ENCODE measurements around the gene TICRR. TPM values are rescaled to one million over a fixed set of nuclear protein-coding genes. Genes with fewer than 3 reads are reported as not detected.

The TICRR gene
- total RNA-seq, 4 donors from 2014 or later, result 0.76 to 1.5 (median 0.99) TPM

DNA sequence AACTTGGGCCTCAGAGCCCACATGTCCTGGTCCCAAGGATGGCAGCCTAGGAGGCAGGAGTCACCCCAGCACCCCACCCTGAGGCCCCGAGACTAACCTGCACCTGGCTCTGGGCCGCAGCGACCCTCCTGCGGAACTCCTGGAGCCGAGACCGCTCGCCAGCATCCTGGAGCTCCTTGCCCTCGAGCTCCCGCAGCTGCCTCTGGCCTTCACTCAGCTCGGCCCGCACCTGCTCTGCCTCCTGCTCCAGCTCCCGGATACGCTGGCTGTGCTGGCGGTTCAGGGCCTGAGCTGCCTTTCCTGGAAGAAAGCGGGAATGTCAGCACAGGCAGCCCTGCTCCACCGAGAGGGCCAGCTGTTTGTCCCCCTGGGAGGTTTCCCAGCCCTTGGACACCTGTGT is 66.8 kb downstream of the TICRR start:
- TF ChIP-seq POLR2AphosphoS5 (IDR thresholded peaks at IDR 0.05), result no peak
- no peak for TF ChIP-seq EP300 (IDR thresholded peaks at IDR 0.05)
- TF ChIP-seq, protein P1, sequence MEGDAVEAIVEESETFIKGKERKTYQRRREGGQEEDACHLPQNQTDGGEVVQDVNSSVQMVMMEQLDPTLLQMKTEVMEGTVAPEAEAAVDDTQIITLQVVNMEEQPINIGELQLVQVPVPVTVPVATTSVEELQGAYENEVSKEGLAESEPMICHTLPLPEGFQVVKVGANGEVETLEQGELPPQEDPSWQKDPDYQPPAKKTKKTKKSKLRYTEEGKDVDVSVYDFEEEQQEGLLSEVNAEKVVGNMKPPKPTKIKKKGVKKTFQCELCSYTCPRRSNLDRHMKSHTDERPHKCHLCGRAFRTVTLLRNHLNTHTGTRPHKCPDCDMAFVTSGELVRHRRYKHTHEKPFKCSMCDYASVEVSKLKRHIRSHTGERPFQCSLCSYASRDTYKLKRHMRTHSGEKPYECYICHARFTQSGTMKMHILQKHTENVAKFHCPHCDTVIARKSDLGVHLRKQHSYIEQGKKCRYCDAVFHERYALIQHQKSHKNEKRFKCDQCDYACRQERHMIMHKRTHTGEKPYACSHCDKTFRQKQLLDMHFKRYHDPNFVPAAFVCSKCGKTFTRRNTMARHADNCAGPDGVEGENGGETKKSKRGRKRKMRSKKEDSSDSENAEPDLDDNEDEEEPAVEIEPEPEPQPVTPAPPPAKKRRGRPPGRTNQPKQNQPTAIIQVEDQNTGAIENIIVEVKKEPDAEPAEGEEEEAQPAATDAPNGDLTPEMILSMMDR (IDR thresholded peaks at IDR 0.05), result no peak
- TF ChIP-seq POLR2A (IDR thresholded peaks at IDR 0.05), result no peak
- Histone ChIP-seq H3K36me3 (peaks cover 16% of the 10 kb centered on the region), H3K27me3 (no peaks in the 10 kb centered on the region), H3K4me1 (peaks cover under 1% of the 10 kb centered on the region), H3K9me3 (no peaks in the 10 kb centered on the region), H3K4me3 (no peak overlapping the region), H3K27ac (no peak overlapping the region)
- WGBS, result 84% methylated on average over 16 of the region's 16 CpGs
- peak in 1 of 2 donors; percentile 74 for DNase-seq (ENCODE audit: low spot score in 2 of 2)

- TF ChIP-seq EP300 (IDR thresholded peaks at IDR 0.05) (no peak), POLR2A (IDR thresholded peaks at IDR 0.05) (no peak), POLR2AphosphoS5 (IDR thresholded peaks at IDR 0.05) (no peak)
- TF ChIP-seq, protein P1 (IDR thresholded peaks at IDR 0.05), result no peak
- H3K4me3 ChIP-seq, result no peak overlapping the region
- WGBS, result 89% methylated on average over 6 of the region's 8 CpGs
- no peaks in the 10 kb centered on the region for H3K27me3 ChIP-seq
- peaks cover 3% of the 10 kb centered on the region for H3K4me1 ChIP-seq
- H3K36me3 ChIP-seq, result peaks cover 16% of the 10 kb centered on the region
- H3K9me3 ChIP-seq, result no peaks in the 10 kb centered on the region
- no peak overlapping the region for H3K27ac ChIP-seq
- DNase-seq (ENCODE audit: low spot score in 2 of 2), result peak; percentile 54 to 65
Observed at GRCh38 chr15:89645680-89646079, 70.4 kb downstream of the TICRR start.

GRCh38 chr15:89646416-89647141 is 71.3 kb downstream of the TICRR start:
- TF ChIP-seq POLR2AphosphoS5 (IDR thresholded peaks at IDR 0.05) (no peak), EP300 (IDR thresholded peaks at IDR 0.05) (no peak)
- H3K9me3 ChIP-seq, result no peaks in the 10 kb centered on the region
- peaks cover 15% of the 10 kb centered on the region for H3K36me3 ChIP-seq
- H3K27me3 ChIP-seq, result no peaks in the 10 kb centered on the region
- peaks cover 3% of the 10 kb centered on the region for H3K4me1 ChIP-seq
- 81% methylated on average over 17 of the region's 22 CpGs for WGBS
- peak; percentile 66 to 71 for DNase-seq (ENCODE audit: low spot score in 2 of 2)
- no peak overlapping the region for H3K27ac ChIP-seq
- no peak overlapping the region for H3K4me3 ChIP-seq

DNA sequence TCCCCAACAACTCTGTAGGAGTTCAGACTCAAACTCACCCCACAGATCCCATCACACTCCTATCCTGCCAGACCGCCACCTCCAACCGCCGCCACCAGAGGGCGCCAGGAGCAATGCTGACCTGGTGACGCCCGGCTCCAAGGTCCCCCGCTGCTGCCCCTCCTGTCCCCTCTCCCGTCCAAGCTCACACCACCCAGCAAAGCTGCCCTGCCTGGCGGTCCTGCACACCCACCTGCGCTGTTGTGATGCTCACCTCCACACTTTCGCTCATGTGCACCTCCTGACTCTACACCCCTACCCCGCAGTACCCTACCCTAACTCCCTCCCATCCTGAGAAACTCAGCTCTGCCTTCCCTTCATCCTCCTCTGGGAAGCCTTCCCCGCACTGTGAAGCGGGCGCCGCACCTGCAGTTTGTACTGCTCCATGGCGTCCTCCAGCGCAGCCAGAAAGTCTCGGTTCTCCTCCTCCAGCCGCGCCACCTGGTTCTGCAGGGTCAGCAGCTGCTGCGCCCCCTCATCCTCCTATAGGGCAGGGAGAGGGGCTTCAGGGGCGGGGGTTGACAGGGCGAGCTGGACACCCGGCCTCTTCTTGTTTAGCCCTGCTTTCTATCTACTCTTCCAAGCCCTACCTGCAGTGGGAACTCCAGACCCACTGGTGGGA is 72.1 kb downstream of the TICRR start:
- H3K27ac ChIP-seq, result no peak overlapping the region
- no peaks in the 10 kb centered on the region for H3K27me3 ChIP-seq
- peak; percentile 81 to 84 for DNase-seq (ENCODE audit: low spot score in 2 of 2)

GRCh38 chr15:89648106-89649012 is 73.1 kb downstream of the TICRR start:
- 90% methylated on average over 76 of the region's 102 CpGs for WGBS
- no peak overlapping the region for H3K27ac ChIP-seq
- H3K4me3 ChIP-seq, result no peak overlapping the region
- peaks cover 8% of the 10 kb centered on the region for H3K36me3 ChIP-seq
- H3K27me3 ChIP-seq, result no peaks in the 10 kb centered on the region
- TF ChIP-seq EP300 (IDR thresholded peaks at IDR 0.05), result no peak
- no peak for TF ChIP-seq POLR2AphosphoS5 (IDR thresholded peaks at IDR 0.05)
- TF ChIP-seq, protein P1 (IDR thresholded peaks at IDR 0.05), result no peak
- no peak for TF ChIP-seq POLR2A (IDR thresholded peaks at IDR 0.05)
- DNase-seq (ENCODE audit: low spot score in 2 of 2), result peak; percentile 63 to 68
- H3K4me1 ChIP-seq, result peaks cover 3% of the 10 kb centered on the region
- no peaks in the 10 kb centered on the region for H3K9me3 ChIP-seq

More for the DNA sequence above, 72.1 kb downstream of the TICRR start:
- H3K4me1 ChIP-seq, result peaks cover 3% of the 10 kb centered on the region
- peaks cover 8% of the 10 kb centered on the region for H3K36me3 ChIP-seq
- H3K4me3 ChIP-seq, result no peak overlapping the region
- WGBS, result 60% methylated on average over 24 of the region's 25 CpGs
- no peak for TF ChIP-seq EP300 (IDR thresholded peaks at IDR 0.05)
- TF ChIP-seq, protein P1 (IDR thresholded peaks at IDR 0.05), result peak; percentile 33 to 91
- no peak for TF ChIP-seq POLR2AphosphoS5 (IDR thresholded peaks at IDR 0.05)
- no peak for TF ChIP-seq POLR2A (IDR thresholded peaks at IDR 0.05)
- H3K9me3 ChIP-seq, result no peaks in the 10 kb centered on the region

Data from suprapubic skin (tissue), 4 donors.